HT1080 (cell line): ENCODE results near the gene EPHB2. TPM values are rescaled to one million over a fixed set of nuclear protein-coding genes. Genes with fewer than 3 reads are reported as not detected.

Experiments used
- DNase-seq: peaks from one replicate; pipeline ENCODE4 v3.0.0-alpha.2; 2015; ENCODE audit warnings: low read depth
- total RNA-seq: library from RNA; depleted of rRNA; stranded (reverse); fragments of >200 nt; shearing (Covaris generic); gene quantifications from 2 replicates; pipeline ENCODE4 v1.2.3, GENCODE V29; 2014

The EPHB2 gene
- total RNA-seq, 1 experiment from 2014 or later: 90.3 TPM

GRCh38 chr1:22777388-22778057 lies 66.9 kb downstream of the EPHB2 start:
- DNase-seq: no peak

- no peak for DNase-seq
Observed at GRCh38 chr1:22778408-22778807, 67.8 kb downstream of the EPHB2 start.

GRCh38 chr1:22778862-22779520 lies 68.4 kb downstream of the EPHB2 start:
- no peak for DNase-seq

- DNase-seq: peak; percentile 39
Observed at GRCh38 chr1:22780696-22781095, 70.1 kb downstream of the EPHB2 start.

GRCh38 chr1:22781483-22781882 lies 70.8 kb downstream of the EPHB2 start:
- no peak for DNase-seq

GRCh38 chr1:22782406-22782805 lies 71.8 kb downstream of the EPHB2 start:
- no peak for DNase-seq

GRCh38 chr1:22784317-22784716 lies 73.7 kb downstream of the EPHB2 start:
- no peak for DNase-seq

- DNase-seq: no peak
Observed at GRCh38 chr1:22784737-22785136, 74.1 kb downstream of the EPHB2 start.

GRCh38 chr1:22786101-22786500 lies 75.5 kb downstream of the EPHB2 start:
- no peak for DNase-seq

- no peak for DNase-seq
Observed at GRCh38 chr1:22786719-22787489, 76.3 kb downstream of the EPHB2 start.

- DNase-seq: no peak
Observed at GRCh38 chr1:22787636-22788035, 77.0 kb downstream of the EPHB2 start.

- DNase-seq: no peak
Observed at GRCh38 chr1:22788254-22788661, 77.6 kb downstream of the EPHB2 start.

- no peak for DNase-seq
Observed at GRCh38 chr1:22789356-22789994, 78.8 kb downstream of the EPHB2 start.

GRCh38 chr1:22790232-22791008 lies 79.8 kb downstream of the EPHB2 start:
- no peak for DNase-seq

GRCh38 chr1:22791831-22792347 lies 81.2 kb downstream of the EPHB2 start:
- DNase-seq: no peak

GRCh38 chr1:22792396-22793160 lies 81.9 kb downstream of the EPHB2 start:
- no peak for DNase-seq

- DNase-seq: no peak
Observed at GRCh38 chr1:22793647-22794046, 83.0 kb downstream of the EPHB2 start.

GRCh38 chr1:22794647-22795365 lies 84.2 kb downstream of the EPHB2 start:
- no peak for DNase-seq

- DNase-seq: no peak
Observed at GRCh38 chr1:22795366-22795714, 84.7 kb downstream of the EPHB2 start.

- DNase-seq: no peak
Observed at GRCh38 chr1:22796642-22797041, 86.0 kb downstream of the EPHB2 start.
